SK-N-MC (cell line): ENCODE data around the gene NCDN.

Source experiments
- EZH2 ChIP-seq: fragments of 200-600 bp; sonication (generic); IDR thresholded peaks from one replicate; pipeline ENCODE4 v1.6.1; 2017; ENCODE audit warnings: antibody characterized with exemption
- FOXP2 ChIP-seq: optimal IDR thresholded peaks from 2 replicates; pipeline ENCODE3; 2011; ENCODE audit warnings: mild to moderate bottlenecking, moderate library complexity; ENCODE audit not compliant: insufficient read depth; ENCODE audit errors: extremely low read length, control extremely low read depth
- POLR2AphosphoS5 ChIP-seq: IDR thresholded peaks from 2 replicates; pipeline ENCODE4 v1.6.1; 2012; ENCODE audit warnings: mild to moderate bottlenecking, low read depth, low read length, borderline replicate concordance

- TF ChIP-seq POLR2AphosphoS5 (no peak), EZH2 (no peak), FOXP2 (no peak)
Observed at GRCh38 chr1:35611655-35612054, 54.1 kb downstream of the NCDN start.
